Activated CD8-positive, alpha-beta memory T cell treated with anti-CD3 and anti-CD28 coated beads for 36 hours (primary cell): ENCODE data around the gene CRYAB. TPM values are rescaled to one million over a fixed set of nuclear protein-coding genes. Genes with fewer than 3 reads are reported as not detected.

Experiments
- CTCF ChIA-PET: fragments of 350-600 bp; sonication (Branson Sonifier 250); formaldehyde crosslinking; loops from one replicate; lab custom pipeline; 2021; ENCODE audit warnings: antibody characterized with exemption; lab: Charles Lee
- POLR2A ChIA-PET: fragments of 350-600 bp; sonication (Branson Sonifier 250); formaldehyde crosslinking; loops from one replicate; lab custom pipeline; 2021; ENCODE audit warnings: antibody characterized with exemption; lab: Charles Lee
- total RNA-seq, 2 experiments: library from RNA; stranded (reverse); gene quantifications; one replicate each; pipeline ENCODE4 v1.2.3, GENCODE V29; 2021

CRYAB gene
- total RNA-seq, 2 experiments from 2014 or later = not detected

DNA sequence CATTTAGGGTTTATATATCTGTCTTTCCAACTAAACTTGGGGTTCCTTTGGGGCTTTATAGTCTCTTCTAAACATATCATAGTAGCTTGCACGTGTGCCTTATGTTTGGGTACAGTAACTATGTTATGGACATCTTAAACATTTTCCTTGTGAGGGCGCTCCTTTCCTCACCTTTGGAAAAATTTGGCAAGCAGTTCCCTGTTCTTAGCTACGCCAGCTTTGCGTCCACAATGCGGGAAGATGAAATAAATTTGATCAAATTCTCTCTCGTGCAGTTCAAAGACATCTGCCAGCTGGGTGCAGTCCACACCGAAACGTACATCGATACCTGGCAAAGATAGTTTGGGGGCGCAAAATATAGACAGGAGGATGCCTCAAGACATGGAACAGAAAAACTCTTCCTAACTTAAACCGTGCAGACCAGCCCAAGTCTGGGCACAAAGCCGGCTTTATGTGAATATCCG, 33.2 kb downstream of the CRYAB start:
- POLR2A ChIA-PET = interaction anchor here (0.6 to 1.2 kb wide), 2 partner anchors 9 to 51 kb away, joined by 4 to 5 read pairs; no protein-coding TSS in a partner anchor
- CTCF ChIA-PET = interaction anchor here (1.1 to 1.9 kb wide), 3 partner anchors 9 to 53 kb away, joined by 4 to 7 read pairs (median 5); no protein-coding TSS in a partner anchor

DNA sequence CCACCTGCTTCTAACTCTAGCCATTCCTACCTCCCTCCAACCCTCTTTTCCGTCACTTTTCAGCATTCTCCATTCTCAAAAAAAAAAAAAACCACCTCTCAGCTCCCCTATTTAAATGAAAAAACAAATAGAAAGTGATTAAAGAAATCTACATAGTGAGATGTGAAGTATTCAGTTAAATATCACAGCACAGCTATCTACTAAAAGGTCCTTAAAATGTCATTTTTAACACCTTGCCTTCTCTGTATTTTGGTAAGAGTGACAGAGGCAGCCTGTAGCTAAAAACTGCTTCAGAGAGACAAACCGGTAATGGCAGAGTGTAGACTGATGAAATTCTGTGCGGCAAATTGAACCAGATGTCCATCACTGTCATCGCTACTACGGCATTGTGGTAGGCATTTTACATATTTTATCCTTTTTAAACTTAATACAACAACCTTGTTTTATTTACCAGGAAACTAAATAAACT, 39.8 kb downstream of the CRYAB start:
- POLR2A ChIA-PET = interaction anchor here (0.5 to 2.1 kb wide), 6 partner anchors 15 to 269 kb away, joined by 3 to 14 read pairs (median 6); partner anchors contain the start of gene SIK2
- CTCF ChIA-PET = interaction anchor here (0.6 to 1.3 kb wide), 5 partner anchors 55 to 154 kb away, joined by 3 to 5 read pairs (median 3); partner anchors contain the start of gene DLAT

DNA sequence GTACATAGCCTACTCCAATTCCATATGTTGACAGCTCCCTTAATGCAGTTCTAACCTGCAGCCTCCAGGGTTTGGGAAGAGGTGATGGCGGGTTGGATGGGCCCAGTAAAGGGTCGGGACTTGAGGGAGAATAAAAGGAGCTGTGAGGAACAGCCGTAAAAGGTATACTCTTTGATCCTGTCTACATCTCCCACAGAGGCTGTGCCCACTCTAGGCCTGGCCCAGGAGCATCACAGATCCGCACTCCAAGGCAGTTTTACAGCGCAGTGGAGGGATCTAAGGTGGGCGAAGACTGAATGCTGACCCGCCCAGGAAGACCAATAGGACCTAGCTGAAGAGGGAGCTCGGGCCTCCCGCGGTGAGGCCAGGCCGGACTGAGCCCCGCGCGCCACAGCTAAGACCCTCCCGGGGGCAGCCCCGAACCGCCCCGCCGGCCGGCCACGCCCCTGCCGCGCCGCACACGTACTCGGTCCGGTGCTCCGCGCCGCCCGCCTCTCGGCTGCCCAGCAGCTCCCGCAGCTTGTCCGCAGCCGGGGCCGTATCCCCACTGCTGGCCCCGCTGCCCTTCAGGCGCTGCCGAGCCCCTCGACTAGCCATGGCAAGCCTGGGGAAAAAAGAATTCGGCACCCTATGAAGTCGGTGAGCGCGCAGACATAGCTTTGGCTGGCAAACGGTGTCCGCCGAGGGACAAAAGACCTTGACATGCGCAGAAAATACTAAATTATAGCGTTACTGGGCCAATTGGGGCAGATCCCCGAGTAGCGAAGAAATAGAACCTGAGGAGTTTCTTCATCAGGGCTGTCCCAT, 40.5 kb downstream of the CRYAB start, which contains the start of gene ALG9:
ALG9 (minus strand) TSS at position 696 of the 807 bp plus-strand sequence; CDS start at position 597, 99 bp downstream.
- POLR2A ChIA-PET = interaction anchor here (0.5 to 2.1 kb wide), 7 partner anchors 14 to 269 kb away, joined by 3 to 14 read pairs (median 5); partner anchors contain the start of gene SIK2
- CTCF ChIA-PET = interaction anchor here (0.6 to 1.3 kb wide), 6 partner anchors 11 to 155 kb away, joined by 3 to 6 read pairs (median 4); partner anchors contain the start of gene DLAT

DNA sequence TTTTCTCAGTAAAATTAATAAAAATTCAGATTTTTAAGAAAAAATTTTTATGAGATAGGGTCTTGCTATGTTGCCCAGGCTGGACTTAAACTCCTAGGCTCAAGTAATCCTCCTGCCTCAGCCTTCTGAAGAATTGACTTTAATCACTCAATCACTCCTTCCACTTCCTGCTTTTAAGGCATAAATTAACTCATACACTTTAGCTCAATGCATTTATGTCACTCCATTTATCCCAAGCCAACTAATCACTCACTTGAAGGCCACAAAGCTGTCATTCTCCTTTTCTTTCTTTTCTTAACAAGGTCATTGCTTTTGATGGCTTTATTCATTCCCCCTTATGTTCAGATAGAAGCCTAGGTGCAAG, 41.1 kb downstream of the CRYAB start:
- ChIA-PET CTCF (interaction anchor here (0.6 to 1.1 kb wide), 3 partner anchors 10 to 410 kb away, joined by 3 to 6 read pairs (median 4); no protein-coding TSS in a partner anchor), POLR2A (interaction anchor here (1.1 to 2.1 kb wide), 5 partner anchors 24 to 268 kb away, joined by 3 to 14 read pairs (median 5); partner anchors contain the start of gene SIK2)

DNA sequence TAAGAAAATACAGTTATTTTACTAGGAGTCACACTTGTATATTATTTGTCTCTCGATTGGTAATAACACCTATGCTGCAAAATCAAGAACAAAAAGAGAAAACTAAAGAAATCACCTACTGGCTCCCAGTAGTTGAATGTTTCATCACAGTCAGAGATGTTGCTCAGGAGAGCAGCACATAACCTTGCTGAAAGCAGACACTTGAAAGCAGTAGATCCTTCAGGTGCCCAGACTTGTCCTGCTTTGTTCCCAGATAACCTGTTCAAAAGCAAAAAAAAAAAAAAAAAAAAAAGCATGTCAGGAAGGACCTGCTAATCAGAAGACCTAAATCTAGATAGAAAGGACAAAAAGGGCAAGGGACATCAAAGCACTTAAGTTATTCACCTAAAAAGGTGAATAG, 41.5 kb downstream of the CRYAB start:
- CTCF ChIA-PET = interaction anchor here (0.6 to 1.1 kb wide), 3 partner anchors 10 to 410 kb away, joined by 3 to 6 read pairs (median 4); no protein-coding TSS in a partner anchor
- POLR2A ChIA-PET = interaction anchor here (1.1 to 2.1 kb wide), 5 partner anchors 24 to 268 kb away, joined by 3 to 14 read pairs (median 5); partner anchors contain the start of gene SIK2

DNA sequence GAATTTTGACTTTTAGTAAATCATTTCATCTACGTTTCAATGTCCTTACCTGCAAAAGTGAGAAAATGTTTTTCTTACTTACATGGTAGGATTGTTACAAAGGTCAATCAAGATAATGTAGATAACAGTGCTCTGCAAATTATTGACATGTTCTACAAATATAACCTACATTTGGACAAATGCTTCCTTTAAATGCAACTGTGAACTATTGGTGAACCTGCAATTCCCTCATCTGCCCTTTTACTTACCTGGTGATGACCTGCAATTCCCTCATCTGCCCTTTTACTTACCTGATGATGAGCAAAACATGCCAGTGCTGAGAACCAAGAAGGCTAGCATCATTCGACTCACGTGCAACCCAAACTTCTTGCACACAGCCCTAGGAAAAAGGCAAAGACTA, 51.3 kb downstream of the CRYAB start:
- ChIA-PET CTCF (interaction anchor here (0.6 kb wide), 1 partner anchor 10 kb away, joined by 3 read pairs; no protein-coding TSS in a partner anchor), POLR2A (no interaction called here)

Other genes starting within 250 kb of the CRYAB start
- 10 to 100 TPM; 60.7 to 61.5 TPM for gene PPP2R1B, start 145.4 kb downstream of the CRYAB start, total RNA-seq
- gene ALG9, start 40.2 kb downstream of the CRYAB start, total RNA-seq = 10 to 100 TPM; 38.7 to 40.9 TPM
- 10 to 100 TPM; 11.8 to 11.9 TPM for gene FDXACB1, start 32.6 kb downstream of the CRYAB start, total RNA-seq
- gene CFAP68, start 32.2 kb downstream of the CRYAB start, total RNA-seq = 10 to 100 TPM; 36.9 to 41.4 TPM
- not detected for gene HSPB2, start 964 bp upstream of the CRYAB start, total RNA-seq
- not detected for gene C11orf52, start 7.1 kb upstream of the CRYAB start, total RNA-seq
- 10 to 100 TPM; 17.0 to 17.4 TPM for gene DIXDC1, start 25.6 kb upstream of the CRYAB start, total RNA-seq
- gene DLAT, start 113.6 kb upstream of the CRYAB start, total RNA-seq = 10 to 100 TPM; 69.0 to 72.0 TPM
- gene PIH1D2, start 162.2 kb upstream of the CRYAB start, total RNA-seq = under 1 TPM; 0.40 to 0.74 TPM
- gene NKAPD1, start 162.5 kb upstream of the CRYAB start, total RNA-seq = 10 to 100 TPM; 21.3 to 23.8 TPM
- 10 to 100 TPM; 66.6 to 69.4 TPM for gene TIMM8B, start 175.0 kb upstream of the CRYAB start, total RNA-seq
- 100 to 1,000 TPM; 109 to 123 TPM for gene SDHD, start 175.1 kb upstream of the CRYAB start, total RNA-seq